ENCODE data around the gene DOCK9. TPM values are rescaled to one million over a fixed set of nuclear protein-coding genes. Genes with fewer than 3 reads are reported as not detected.

The DOCK9 gene
- total and polyA plus RNA-seq, 7 donors: 13.8 to 39.5 (median 19.9) TPM

DNA sequence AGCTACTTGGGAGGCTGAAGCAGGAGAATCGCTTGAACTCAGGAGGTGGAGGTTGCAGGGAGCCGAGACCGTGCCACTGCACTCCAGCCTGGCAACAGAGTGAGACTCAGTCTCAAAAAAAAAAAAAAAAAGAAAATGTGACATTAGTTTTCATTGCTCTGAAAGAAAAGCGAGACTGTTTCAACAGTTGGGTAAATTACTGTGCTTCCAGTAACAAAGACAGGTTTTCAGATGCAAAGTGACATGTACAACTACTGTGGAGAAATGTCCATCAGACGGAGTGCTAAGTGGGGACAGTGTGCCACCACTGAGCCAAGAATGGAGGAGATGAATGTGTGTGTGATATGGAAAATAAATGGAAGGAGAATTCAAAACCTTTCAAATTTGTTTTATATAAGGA is 201.2 kb downstream of the DOCK9 start:
- ATAC-seq (no peak), DNase-seq (no peak)
- Histone ChIP-seq H3K27me3 (ENCODE audit: insufficient read depth in 3 of 3, low read length in 2 of 3) (peaks cover 0 to 7% (median 3%) of the 10 kb centered on the region in 3 donors), H3K4me3 (no peak overlapping the region), H3K9me3 (no peaks in the 10 kb centered on the region), H3K27ac (no peak overlapping the region), H3K4me1 (no peaks in the 10 kb centered on the region), H3K36me3 (ENCODE audit: insufficient read depth in 1 of 2, low read depth in 1 of 2) (no peaks in the 10 kb centered on the region)
- TF ChIP-seq, protein P1, sequence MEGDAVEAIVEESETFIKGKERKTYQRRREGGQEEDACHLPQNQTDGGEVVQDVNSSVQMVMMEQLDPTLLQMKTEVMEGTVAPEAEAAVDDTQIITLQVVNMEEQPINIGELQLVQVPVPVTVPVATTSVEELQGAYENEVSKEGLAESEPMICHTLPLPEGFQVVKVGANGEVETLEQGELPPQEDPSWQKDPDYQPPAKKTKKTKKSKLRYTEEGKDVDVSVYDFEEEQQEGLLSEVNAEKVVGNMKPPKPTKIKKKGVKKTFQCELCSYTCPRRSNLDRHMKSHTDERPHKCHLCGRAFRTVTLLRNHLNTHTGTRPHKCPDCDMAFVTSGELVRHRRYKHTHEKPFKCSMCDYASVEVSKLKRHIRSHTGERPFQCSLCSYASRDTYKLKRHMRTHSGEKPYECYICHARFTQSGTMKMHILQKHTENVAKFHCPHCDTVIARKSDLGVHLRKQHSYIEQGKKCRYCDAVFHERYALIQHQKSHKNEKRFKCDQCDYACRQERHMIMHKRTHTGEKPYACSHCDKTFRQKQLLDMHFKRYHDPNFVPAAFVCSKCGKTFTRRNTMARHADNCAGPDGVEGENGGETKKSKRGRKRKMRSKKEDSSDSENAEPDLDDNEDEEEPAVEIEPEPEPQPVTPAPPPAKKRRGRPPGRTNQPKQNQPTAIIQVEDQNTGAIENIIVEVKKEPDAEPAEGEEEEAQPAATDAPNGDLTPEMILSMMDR (IDR thresholded peaks at IDR 0.05): no peak
- intact Hi-C loops (cut with DNase I): no loop called here
- WGBS, 3 donors: 77 to 84% (median 80%) methylated on average over 5 of the region's 5 CpGs

DNA sequence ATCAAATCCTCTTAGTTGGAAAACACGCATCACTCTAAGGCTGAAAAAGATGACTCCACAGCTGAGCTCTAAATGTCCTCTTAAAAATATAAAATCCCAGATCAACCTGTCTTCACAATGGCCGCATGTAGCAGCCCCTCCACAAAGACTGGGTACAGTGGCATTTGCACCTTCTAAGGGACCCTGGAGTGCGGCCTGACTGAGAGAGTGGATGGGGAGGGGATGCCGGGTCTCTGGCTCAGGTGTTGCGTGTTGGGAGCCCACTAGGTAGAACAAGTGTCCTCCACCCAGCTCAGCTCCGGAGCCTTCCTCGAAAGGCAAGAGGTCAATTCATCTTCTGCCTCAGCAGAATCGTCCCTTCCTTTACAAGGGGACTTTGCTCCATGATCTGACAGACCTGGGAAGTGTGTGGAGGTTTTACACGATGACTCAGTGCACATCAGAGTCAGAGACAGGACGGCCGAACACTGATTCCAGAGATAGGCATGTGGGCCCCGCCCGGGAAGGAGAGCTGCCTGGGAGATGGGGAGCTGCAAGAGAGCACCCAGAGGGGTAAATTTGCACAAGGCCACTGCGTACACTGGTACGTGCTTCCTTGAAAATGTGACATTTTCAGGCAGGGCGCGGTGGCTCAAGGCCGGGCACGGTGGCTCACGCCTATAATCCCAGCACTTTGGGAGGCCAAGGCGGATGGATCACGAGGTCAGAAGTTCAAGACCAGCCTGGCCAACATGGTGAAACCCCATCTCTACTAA is 201.8 kb downstream of the DOCK9 start:
- ATAC-seq (no peak), DNase-seq (no peak)
- TF ChIP-seq, protein P1 (IDR thresholded peaks at IDR 0.05): no peak
- no peaks in the 10 kb centered on the region for H3K9me3 ChIP-seq
- WGBS, 3 donors: 90 to 92% (median 91%) methylated on average over 22 of the region's 22 CpGs
- intact Hi-C loops (cut with DNase I): no loop called here
- H3K36me3 ChIP-seq (ENCODE audit: insufficient read depth in 1 of 2, low read depth in 1 of 2): no peaks in the 10 kb centered on the region
- no peak overlapping the region for H3K4me3 ChIP-seq
- H3K27me3 ChIP-seq (ENCODE audit: insufficient read depth in 3 of 3, low read length in 2 of 3): peaks cover 0 to 4% (median 0%) of the 10 kb centered on the region in 3 donors
- no peak overlapping the region for H3K27ac ChIP-seq
- H3K4me1 ChIP-seq: no peaks in the 10 kb centered on the region

DNA sequence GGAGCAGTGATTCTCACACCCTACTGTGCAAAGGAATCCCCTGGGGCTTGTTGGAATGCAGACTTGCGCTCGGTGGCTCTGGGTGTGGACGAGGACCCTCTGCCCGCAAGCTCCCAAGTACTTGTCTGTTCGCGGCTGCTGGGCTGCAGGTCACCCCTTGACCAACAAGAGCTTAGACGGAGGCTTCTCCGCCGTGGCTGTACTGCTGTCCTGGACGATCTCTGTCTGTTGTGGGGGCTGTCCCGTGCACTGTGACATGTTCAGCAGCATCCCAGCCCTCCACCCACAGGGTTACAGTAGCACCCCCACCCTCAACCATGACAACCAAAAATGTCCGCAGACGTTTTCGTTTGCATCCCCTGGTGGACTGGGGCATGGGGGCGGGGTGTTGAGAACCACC is 202.5 kb downstream of the DOCK9 start:
- no peaks in the 10 kb centered on the region for H3K9me3 ChIP-seq
- H3K4me1 ChIP-seq: no peaks in the 10 kb centered on the region
- intact Hi-C loops (cut with DNase I): no loop called here
- H3K36me3 ChIP-seq (ENCODE audit: insufficient read depth in 1 of 2, low read depth in 1 of 2): no peaks in the 10 kb centered on the region
- TF ChIP-seq, protein P1 (IDR thresholded peaks at IDR 0.05): no peak
- no peak for DNase-seq
- H3K27ac ChIP-seq: no peak overlapping the region
- 81 to 86% (median 85%) methylated on average over 15 of the region's 15 CpGs for WGBS, 3 donors
- H3K27me3 ChIP-seq (ENCODE audit: insufficient read depth in 3 of 3, low read length in 2 of 3): peaks cover 0 to 2% (median 0%) of the 10 kb centered on the region in 3 donors
- no peak for ATAC-seq
- H3K4me3 ChIP-seq: no peak overlapping the region

DNA sequence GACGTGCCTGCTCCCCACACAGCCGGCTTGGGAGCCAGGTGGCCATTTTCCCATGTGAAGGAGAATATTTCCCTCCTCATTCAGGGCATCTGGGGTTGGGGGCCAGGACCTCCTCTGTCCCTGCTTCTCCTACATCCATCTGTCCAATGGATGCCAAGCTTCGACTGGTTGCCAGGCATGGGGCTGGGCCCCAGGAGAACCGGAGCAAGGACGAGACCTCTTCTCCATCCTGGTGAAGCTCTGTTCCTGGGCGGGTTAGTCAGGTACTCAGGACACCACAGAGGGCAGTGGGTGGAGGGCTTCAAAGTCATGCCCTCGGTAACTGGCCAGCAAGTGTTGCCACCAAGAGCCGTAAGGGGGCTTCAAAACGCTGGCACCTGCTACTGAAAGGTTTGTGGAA is 203.1 kb downstream of the DOCK9 start:
- Histone ChIP-seq H3K4me3 (no peak overlapping the region), H3K27ac (no peak overlapping the region), H3K9me3 (no peaks in the 10 kb centered on the region), H3K36me3 (ENCODE audit: insufficient read depth in 1 of 2, low read depth in 1 of 2) (no peaks in the 10 kb centered on the region), H3K27me3 (ENCODE audit: insufficient read depth in 3 of 3, low read length in 2 of 3) (peaks cover 0 to 2% (median 0%) of the 10 kb centered on the region in 3 donors), H3K4me1 (no peaks in the 10 kb centered on the region)
- intact Hi-C loops (cut with DNase I): no loop called here
- WGBS, 3 donors: 90 to 93% (median 91%) methylated on average over 9 of the region's 9 CpGs
- no peak for DNase-seq
- TF ChIP-seq, protein P1 (IDR thresholded peaks at IDR 0.05): no peak
- no peak for ATAC-seq

DNA sequence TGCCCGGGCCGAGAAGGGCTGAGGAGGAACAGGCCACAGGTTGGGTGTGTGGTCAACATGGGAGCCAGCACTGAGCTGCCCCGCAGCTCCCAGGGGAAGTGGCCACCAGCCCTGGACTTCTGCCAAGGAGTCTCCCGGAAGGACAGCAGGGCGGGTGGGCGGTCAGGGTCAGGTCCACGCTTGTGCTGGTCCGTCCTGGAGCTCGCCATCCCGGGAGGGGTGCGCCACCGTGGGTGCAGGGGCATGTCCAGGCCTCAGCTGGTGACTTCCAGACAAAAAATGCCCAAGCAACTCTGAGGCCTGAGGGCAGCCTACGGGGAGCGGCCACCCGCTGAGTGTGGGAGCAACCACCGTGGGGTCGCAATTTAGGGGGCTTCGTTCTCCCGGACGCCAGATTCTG is 203.9 kb downstream of the DOCK9 start:
- ATAC-seq (no peak), DNase-seq (no peak)
- no peaks in the 10 kb centered on the region for H3K4me1 ChIP-seq
- no peaks in the 10 kb centered on the region for H3K36me3 ChIP-seq (ENCODE audit: insufficient read depth in 1 of 2, low read depth in 1 of 2)
- intact Hi-C loops (cut with DNase I): no loop called here
- H3K27ac ChIP-seq: no peak overlapping the region
- TF ChIP-seq, protein P1 (IDR thresholded peaks at IDR 0.05): no peak
- peaks cover 0 to 2% (median 0%) of the 10 kb centered on the region in 3 donors for H3K27me3 ChIP-seq (ENCODE audit: insufficient read depth in 3 of 3, low read length in 2 of 3)
- H3K4me3 ChIP-seq: no peak overlapping the region
- 89 to 90% (median 90%) methylated on average over 17 to 20 of the region's 20 CpGs for WGBS, 3 donors
- H3K9me3 ChIP-seq: no peaks in the 10 kb centered on the region
